Naive thymus-derived CD8-positive, alpha-beta T cell (primary cell): ENCODE results near the gene ZNF165. TPM values are rescaled to one million over a fixed set of nuclear protein-coding genes. Genes with fewer than 3 reads are reported as not detected.
"Not testable (repeated sequence)": the region's sequence is repeated elsewhere in the genome, so short reads cannot be mapped to it uniquely, and the experiment has no call there.

Source experiments
- ATAC-seq, 2 donors: fragments of 150-1000 bp; cut with Tn5 transposase in 1 of 2; sonication (Bioruptor Pico), chemical (Tn5 transposase) in 1 of 2; 1 replicate in 1 of 2; 2 replicates in 1 of 2; pipeline ENCODE4 v1.10.0; 2021; ENCODE audit warnings: mild to moderate bottlenecking in 2 of 2, moderate library complexity in 2 of 2
- POLR2A ChIA-PET: fragments of 350-600 bp; sonication (Branson Sonifier 250); formaldehyde crosslinking; loops from one replicate; lab custom pipeline; 2021; ENCODE audit warnings: antibody characterized with exemption; lab: Charles Lee
- DNase-seq, 10 donors: peaks; one replicate each; pipeline versions ENCODE4 v3.0.0 to v3.0.0-alpha.2; 2020 to 2022
- H3K27ac Mint-ChIP-seq, 10 donors: one replicate each; pipeline ENCODE4 v1.8.0; 2020 to 2022; ENCODE audit warnings: mild to moderate bottlenecking in 10 of 10, mixed read lengths in 10 of 10, moderate library complexity in 4 of 10, inconsistent platforms in 1 of 10
- H3K27me3 Mint-ChIP-seq, 5 donors: one replicate each; pipeline ENCODE4 v1.8.0; 2021 to 2022; ENCODE audit warnings: mixed read lengths in 5 of 5
- H3K36me3 Mint-ChIP-seq, 3 donors: one replicate each; pipeline ENCODE4 v1.8.0; 2020 to 2022; ENCODE audit warnings: mixed read lengths in 3 of 3, mild to moderate bottlenecking in 2 of 3, inconsistent platforms in 1 of 3
- H3K4me1 Mint-ChIP-seq, 4 donors: one replicate each; pipeline ENCODE4 v1.8.0; 2021 to 2022; ENCODE audit warnings: mixed read lengths in 4 of 4
- H3K4me3 Mint-ChIP-seq, 10 donors: one replicate each; pipeline ENCODE4 v1.8.0; 2020 to 2022; ENCODE audit warnings: mild to moderate bottlenecking in 10 of 10, mixed read lengths in 10 of 10, moderate library complexity in 6 of 10, inconsistent platforms in 1 of 10
- H3K9me3 Mint-ChIP-seq, 9 donors: one replicate each; pipeline ENCODE4 v1.8.0; 2020 to 2022; ENCODE audit warnings: mixed read lengths in 9 of 9, mild to moderate bottlenecking in 3 of 9, inconsistent platforms in 1 of 9, moderate library complexity in 1 of 9
- polyA plus RNA-seq, 3 donors: library from polyadenylated mRNA; unstranded; fragments of 300-500 nt; fragmentation: Illumina TruSeq; gene quantifications; one replicate each; pipeline ENCODE4 v1.2.3, GENCODE V29; 2021
- total RNA-seq, 8 experiments: library from RNA in 2 of 8; stranded (reverse) in 2 of 8; gene quantifications; one replicate each; pipeline ENCODE4 v1.2.3 and lab custom pipeline; 2021 to 2026

ZNF165 gene
- total and polyA plus RNA-seq, 5 experiments from 2014 or later = 0.44 to 1.3 (median 0.90) TPM

DNA sequence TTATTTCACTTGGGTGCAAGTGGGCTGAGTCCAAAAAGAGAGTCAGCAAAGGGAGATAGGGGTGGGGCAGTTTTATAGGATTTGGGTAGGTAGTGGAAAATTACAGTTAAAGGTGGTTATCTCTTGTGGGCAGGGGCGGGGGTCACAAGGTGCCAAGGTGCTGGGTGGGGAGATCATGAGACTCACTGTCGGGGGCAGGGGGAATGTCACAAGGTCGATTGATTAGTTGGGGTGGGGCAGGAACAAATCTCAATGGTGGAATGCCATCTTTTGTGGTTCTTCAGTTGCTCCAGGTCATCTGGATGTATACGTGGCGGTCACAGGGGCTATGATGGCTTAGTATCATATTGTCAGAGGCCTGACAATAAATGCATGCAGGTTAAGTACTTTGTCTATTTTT is 41.9 kb downstream of the ZNF165 start:
- H3K4me3 Mint-ChIP-seq = not testable (repeated sequence)

DNA sequence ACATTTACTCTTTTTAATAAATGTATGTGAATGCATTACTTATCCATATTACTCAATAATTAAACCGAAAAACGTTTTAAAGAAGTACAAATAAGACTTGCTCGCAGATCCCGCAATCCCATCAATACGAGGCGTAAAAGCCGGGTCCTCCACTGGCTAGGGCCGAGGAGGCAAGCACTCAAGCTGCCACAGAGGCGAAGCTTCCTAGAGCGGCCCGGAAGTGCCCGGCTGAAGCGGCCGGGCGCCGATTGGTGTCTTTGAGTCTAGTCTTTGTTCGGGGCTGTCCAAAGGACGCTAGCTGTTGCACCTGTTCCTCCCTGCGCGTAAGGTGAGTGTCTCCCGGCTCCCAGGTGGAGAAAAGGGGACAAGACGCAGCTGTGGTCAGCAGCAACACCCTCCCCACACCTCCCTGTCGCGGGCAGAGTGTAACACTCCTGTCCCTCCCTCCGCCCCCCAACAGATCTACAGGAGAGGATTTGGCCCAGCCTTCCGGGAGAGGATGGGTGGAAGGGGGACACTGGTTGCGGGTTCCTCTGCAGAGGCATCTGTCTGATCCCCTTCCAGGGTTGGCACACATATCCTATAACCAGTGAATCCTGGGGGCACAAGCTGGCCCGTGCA is 44.1 kb downstream of the ZNF165 start, which contains the start of gene ZSCAN16:
ZSCAN16 (plus strand) TSS at position 260 of the 621 bp plus-strand sequence. CDS start 835 bp downstream, outside the sequence.
- Mint-ChIP-seq H3K27me3 (no peaks in the 10 kb centered on the region), H3K4me3 (peak within 1 kb of the TSS; percentile 84 to 99 (median 95)), H3K4me1 (peaks cover 33 to 58% (median 53%) of the 10 kb centered on the region in 4 donors), H3K9me3 (no peaks in the 10 kb centered on the region), H3K36me3 (peaks cover 0 to 54% (median 3%) of the 10 kb centered on the region in 3 donors), H3K27ac (peak within 1 kb of the TSS; percentile 95 to 99 (median 97))
- DNase-seq = peak; percentile 52 to 83 (median 67)
- peak; percentile 73 to 94 for ATAC-seq
- POLR2A ChIA-PET = interaction anchor here (1.2 to 3.5 kb wide), 5 partner anchors 13 to 232 kb away, joined by 3 to 32 read pairs (median 16); partner anchors contain the start of gene ZKSCAN8

More for the DNA sequence above, 41.9 kb downstream of the ZNF165 start:
- ATAC-seq, H3K9me3 Mint-ChIP-seq, H3K27me3 Mint-ChIP-seq, DNase-seq: not testable (repeated sequence)
- POLR2A ChIA-PET = interaction anchor here (0.7 kb wide), 1 partner anchor 20 kb away, joined by 3 read pairs; the partner anchor contains the start of gene ZKSCAN8
- H3K36me3 Mint-ChIP-seq = peaks cover 4 to 51% (median 7%) of the 10 kb centered on the region in 3 donors
- H3K4me1 Mint-ChIP-seq = peaks cover 24 to 40% (median 37%) of the 10 kb centered on the region in 4 donors
- H3K27ac Mint-ChIP-seq = peak overlapping the region in 5 of 10 donors; percentile 3 to 97 (median 58)

DNA sequence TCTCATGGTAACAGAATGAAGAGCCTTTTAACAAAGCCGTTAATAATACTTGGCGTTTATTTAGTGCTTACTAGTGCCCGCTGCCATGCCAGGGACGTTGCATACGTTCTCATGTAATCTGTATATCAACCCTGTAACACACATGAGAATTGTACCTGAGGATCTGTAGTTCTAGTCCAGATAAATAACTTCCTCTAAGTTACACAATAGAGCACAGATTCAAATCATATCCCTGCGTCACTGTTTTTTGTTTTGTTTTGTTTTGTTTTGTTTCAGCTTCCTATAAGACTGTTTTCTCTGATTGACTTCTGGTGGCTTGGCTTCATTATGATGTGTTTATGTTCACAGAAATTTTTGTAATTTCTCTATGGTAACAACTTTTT is 44.6 kb downstream of the ZNF165 start:
- ATAC-seq = peak; percentile 41 to 76
- H3K4me3 Mint-ChIP-seq = peak overlapping the region; percentile 84 to 99 (median 95)
- peaks cover 34 to 59% (median 54%) of the 10 kb centered on the region in 4 donors for H3K4me1 Mint-ChIP-seq
- POLR2A ChIA-PET = interaction anchor here (0.5 to 3.5 kb wide), 6 partner anchors 12 to 238 kb away, joined by 3 to 32 read pairs (median 11); partner anchors contain the start of gene ZKSCAN8
- no peaks in the 10 kb centered on the region for H3K9me3 Mint-ChIP-seq
- H3K27ac Mint-ChIP-seq = peak overlapping the region; percentile 95 to 99 (median 97)
- H3K27me3 Mint-ChIP-seq = no peaks in the 10 kb centered on the region
- H3K36me3 Mint-ChIP-seq = peaks cover 0 to 54% (median 3%) of the 10 kb centered on the region in 3 donors
- peak in 3 of 10 donors; percentile 3 to 59 (median 56) for DNase-seq

DNA sequence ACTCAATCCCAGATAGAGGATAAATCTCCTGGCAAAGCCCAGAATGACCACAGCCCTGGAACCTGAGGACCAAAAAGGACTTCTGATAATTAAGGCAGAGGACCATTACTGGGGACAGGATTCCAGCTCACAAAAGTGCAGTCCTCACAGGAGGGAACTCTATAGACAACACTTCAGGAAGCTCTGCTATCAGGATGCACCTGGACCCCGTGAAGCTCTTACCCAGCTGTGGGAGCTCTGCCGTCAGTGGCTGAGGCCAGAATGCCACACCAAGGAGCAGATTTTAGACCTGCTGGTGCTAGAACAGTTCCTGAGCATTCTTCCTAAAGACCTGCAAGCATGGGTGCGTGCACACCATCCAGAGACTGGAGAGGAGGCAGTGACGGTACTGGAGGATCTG is 45.0 kb downstream of the ZNF165 start:
- Mint-ChIP-seq H3K4me1 (peaks cover 34 to 62% (median 56%) of the 10 kb centered on the region in 4 donors), H3K27me3 (no peaks in the 10 kb centered on the region), H3K36me3 (peaks cover 0 to 54% (median 3%) of the 10 kb centered on the region in 3 donors), H3K4me3 (peak overlapping the region; percentile 84 to 99 (median 95)), H3K27ac (peak overlapping the region; percentile 95 to 99 (median 97)), H3K9me3 (no peaks in the 10 kb centered on the region)
- DNase-seq = peak in 3 of 10 donors; percentile 5 to 26 (median 18)
- POLR2A ChIA-PET = interaction anchor here (0.5 to 3.5 kb wide), 5 partner anchors 12 to 238 kb away, joined by 4 to 32 read pairs (median 16); partner anchors contain the start of gene ZKSCAN8
- peak; percentile 13 to 34 for ATAC-seq

DNA sequence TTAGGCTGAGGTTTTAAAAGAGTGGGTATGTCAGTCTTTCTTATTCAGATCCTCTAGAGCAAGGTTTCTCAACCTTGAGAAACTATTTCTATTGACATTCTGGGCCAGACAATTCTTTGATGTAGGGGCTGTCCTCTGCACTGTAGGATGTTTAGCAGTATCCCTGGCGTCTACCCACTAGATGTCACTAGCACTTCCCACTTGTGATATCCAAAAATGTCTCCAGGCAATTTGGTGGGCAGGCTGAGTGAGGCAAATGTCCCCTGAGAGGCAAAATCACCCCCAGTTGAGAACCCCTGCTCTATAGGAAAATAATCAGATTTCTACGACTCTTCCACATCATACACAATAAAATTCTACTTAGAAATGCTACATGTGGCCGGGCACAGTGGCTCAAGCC is 53.6 kb downstream of the ZNF165 start:
- peak overlapping the region in 2 of 10 donors; percentile 28 to 52 for H3K4me3 Mint-ChIP-seq
- H3K27me3 Mint-ChIP-seq = no peaks in the 10 kb centered on the region
- ATAC-seq (peak in 1 of 2 donors; percentile 14), DNase-seq (peak in 4 of 10 donors; percentile 15 to 24 (median 18))
- POLR2A ChIA-PET = interaction anchor here (1.2 kb wide), 1 partner anchor 11 kb away, joined by 3 read pairs; no protein-coding TSS in a partner anchor
- H3K4me1 Mint-ChIP-seq = peaks cover 41 to 70% (median 69%) of the 10 kb centered on the region in 4 donors
- no peaks in the 10 kb centered on the region for H3K9me3 Mint-ChIP-seq
- H3K36me3 Mint-ChIP-seq = peaks cover 0 to 41% (median 3%) of the 10 kb centered on the region in 3 donors
- peak overlapping the region; percentile 31 to 84 (median 45) for H3K27ac Mint-ChIP-seq

DNA sequence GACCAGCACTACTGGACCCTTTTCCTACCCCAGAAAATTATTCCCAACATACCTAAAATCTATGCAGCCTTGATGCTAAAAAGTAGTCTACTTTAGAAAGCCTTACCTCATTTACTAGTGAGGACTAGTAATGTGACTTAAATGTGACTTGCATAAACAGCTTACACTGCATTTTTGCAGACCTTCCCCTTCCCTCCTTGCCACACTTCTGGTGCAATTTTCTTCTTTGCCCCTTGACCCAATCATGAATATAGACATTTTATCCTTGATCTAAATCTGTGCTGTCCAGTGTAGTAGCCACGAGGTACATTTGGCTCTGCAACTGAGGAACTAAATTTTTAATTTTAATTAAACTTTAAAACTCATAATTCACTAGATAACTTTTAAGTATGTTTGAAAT is 54.3 kb downstream of the ZNF165 start:
- no peak for DNase-seq
- Mint-ChIP-seq H3K36me3 (peaks cover 0 to 34% (median 0%) of the 10 kb centered on the region in 3 donors), H3K9me3 (no peaks in the 10 kb centered on the region), H3K4me1 (peaks cover 37 to 70% (median 63%) of the 10 kb centered on the region in 4 donors), H3K27ac (peak overlapping the region; percentile 3 to 79 (median 46)), H3K4me3 (peak overlapping the region in 1 of 10 donors; percentile 31), H3K27me3 (no peaks in the 10 kb centered on the region)
- ATAC-seq = no peak
- POLR2A ChIA-PET = interaction anchor here (1.2 kb wide), 1 partner anchor 11 kb away, joined by 3 read pairs; no protein-coding TSS in a partner anchor

DNA sequence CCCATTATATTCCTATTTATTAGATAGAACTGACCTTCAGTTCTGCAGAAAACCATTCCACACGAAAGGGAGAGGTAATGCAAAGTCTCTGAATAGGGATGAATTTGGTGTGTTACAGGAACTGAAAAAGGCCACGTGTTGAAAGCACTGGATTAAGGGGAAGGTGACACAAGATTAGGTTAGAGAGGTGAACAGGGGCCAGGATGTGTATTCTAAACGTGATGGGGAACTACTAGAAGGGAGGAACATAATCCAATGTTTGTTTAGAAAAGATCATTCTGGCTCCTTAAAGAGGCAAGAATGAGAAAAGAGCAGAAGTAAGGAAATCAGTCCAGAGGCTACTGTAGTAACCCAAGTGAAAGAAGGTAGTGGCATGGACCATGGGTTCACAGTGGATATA is 55.0 kb downstream of the ZNF165 start:
- ATAC-seq = no peak
- H3K9me3 Mint-ChIP-seq = no peaks in the 10 kb centered on the region

DNA sequence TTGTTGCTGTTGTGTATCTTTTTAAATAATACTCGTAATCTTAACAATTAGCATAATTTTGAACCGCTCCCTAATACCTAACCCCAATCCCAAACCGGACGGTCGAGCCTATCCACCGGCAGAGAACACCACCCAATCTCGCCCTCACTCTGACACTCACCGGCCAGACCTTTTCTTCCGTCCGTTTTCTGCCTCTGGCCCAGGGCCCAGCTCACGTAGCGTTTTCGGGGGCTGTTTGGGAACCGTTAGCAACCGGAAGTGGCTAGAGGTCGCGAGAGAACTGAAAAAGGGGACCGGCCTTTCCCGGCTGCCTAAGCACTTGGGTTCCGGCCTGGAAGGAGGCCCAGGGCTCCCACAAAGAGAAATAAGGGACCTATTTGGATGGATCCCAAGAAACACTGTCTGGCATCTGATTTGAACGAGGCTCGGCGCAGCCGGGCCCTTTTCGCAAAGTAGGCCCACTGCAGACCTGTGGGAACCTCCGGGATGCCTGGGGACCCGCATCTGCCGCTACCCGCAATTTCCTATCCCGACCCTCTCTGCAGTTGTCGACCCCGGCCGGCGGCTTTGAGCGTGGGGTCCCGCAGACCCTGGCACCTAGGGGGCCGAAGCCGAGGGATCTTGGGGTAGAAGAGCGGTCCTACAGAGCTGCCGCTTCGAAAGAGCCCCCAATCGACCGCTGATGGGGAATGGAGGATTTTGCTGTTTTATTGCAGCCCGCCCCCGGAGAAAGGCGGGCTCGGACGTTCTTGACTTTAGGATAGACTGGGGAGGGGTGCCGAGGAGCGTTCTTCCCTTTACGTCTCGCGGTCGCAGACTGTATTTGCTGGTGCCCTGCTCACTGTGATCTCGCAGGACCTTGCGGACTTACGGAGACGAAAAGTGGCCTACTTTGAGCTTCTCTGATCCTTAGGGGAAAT is 56.5 kb downstream of the ZNF165 start:
- POLR2A ChIA-PET = interaction anchor here (0.6 to 2.3 kb wide), 13 partner anchors 12 to 664 kb away, joined by 3 to 27 read pairs (median 3); partner anchors contain the start of genes ZKSCAN4, ZNF184, ZSCAN12 and ZSCAN16
- ATAC-seq (peak; percentile 48 to 51), DNase-seq (peak; percentile 42 to 83 (median 70))
- Mint-ChIP-seq H3K36me3 (peaks cover 0 to 18% (median 0%) of the 10 kb centered on the region in 3 donors), H3K4me3 (peak overlapping the region; percentile 93 to 99 (median 96)), H3K27ac (peak overlapping the region; percentile 95 to 99 (median 99)), H3K4me1 (peaks cover 40 to 82% (median 71%) of the 10 kb centered on the region in 4 donors), H3K9me3 (no peaks in the 10 kb centered on the region), H3K27me3 (no peaks in the 10 kb centered on the region)

More for the DNA sequence above, 55.0 kb downstream of the ZNF165 start:
- DNase-seq = no peak
- POLR2A ChIA-PET = interaction anchor here (2.3 kb wide), 1 partner anchor 30 kb away, joined by 19 read pairs; no protein-coding TSS in a partner anchor
- Mint-ChIP-seq H3K36me3 (peaks cover 0 to 27% (median 0%) of the 10 kb centered on the region in 3 donors), H3K27ac (peak overlapping the region; percentile 95 to 99 (median 99)), H3K4me3 (peak overlapping the region; percentile 93 to 99 (median 96)), H3K27me3 (no peaks in the 10 kb centered on the region), H3K4me1 (peaks cover 39 to 74% (median 66%) of the 10 kb centered on the region in 4 donors)

DNA sequence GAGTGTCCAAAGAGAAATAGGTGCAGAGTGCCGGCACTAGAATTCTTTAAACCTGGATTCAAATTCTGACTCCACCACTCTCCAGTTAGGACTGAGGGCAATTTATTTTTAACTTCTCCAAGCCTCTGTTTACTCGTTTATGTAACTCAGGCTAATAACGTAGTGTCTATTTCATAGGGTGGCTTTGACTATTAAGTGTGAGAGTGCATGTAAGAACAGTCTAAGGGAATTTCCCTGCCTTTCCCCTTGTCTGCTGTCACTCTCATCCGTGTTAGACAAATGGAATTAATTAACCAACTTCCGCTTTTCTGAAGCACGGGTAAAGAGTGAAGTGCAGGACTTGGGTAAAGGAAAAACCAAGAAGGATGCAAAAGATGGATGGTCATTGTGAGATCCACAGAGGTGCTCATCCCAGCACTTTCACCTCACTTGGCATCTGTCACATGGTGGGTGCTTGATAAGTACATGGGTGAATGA is 57.2 kb downstream of the ZNF165 start:
- no peaks in the 10 kb centered on the region for H3K9me3 Mint-ChIP-seq
- peaks cover 40 to 89% (median 73%) of the 10 kb centered on the region in 4 donors for H3K4me1 Mint-ChIP-seq
- DNase-seq (peak in 4 of 10 donors; percentile 18 to 35 (median 32)), ATAC-seq (peak; percentile 33 to 59)
- peaks cover 0 to 18% (median 0%) of the 10 kb centered on the region in 3 donors for H3K36me3 Mint-ChIP-seq
- POLR2A ChIA-PET = interaction anchor here (0.6 to 2.3 kb wide), 11 partner anchors 12 to 665 kb away, joined by 3 to 27 read pairs (median 5); partner anchors contain the start of genes ZKSCAN4, ZNF184, ZSCAN12 and ZSCAN16
- H3K27ac Mint-ChIP-seq = peak overlapping the region; percentile 95 to 99 (median 99)
- peak overlapping the region; percentile 93 to 99 (median 96) for H3K4me3 Mint-ChIP-seq
- H3K27me3 Mint-ChIP-seq = no peaks in the 10 kb centered on the region
